Mesenchymal stem cell (in vitro differentiated cells and primary cell): ENCODE data around the gene ANKFY1.

Experiments used
- DNase-seq: peaks from one replicate; pipeline ENCODE4 v3.0.0-alpha.2; 2013
- H2AFZ ChIP-seq: one replicate; pipeline ENCODE4 v1.6.1; 2013; ENCODE audit warnings: low read depth, mild to moderate bottlenecking, control low read depth, inconsistent platforms, low read length, moderate library complexity
- H2AK5ac ChIP-seq: 2 replicates; pipeline ENCODE4 v1.6.1; 2013; ENCODE audit warnings: low read length, moderate library complexity, mild to moderate bottlenecking, inconsistent platforms; ENCODE audit not compliant: severe bottlenecking
- H2BK120ac ChIP-seq: one replicate; pipeline ENCODE4 v1.6.1; 2013; ENCODE audit warnings: low read depth, mild to moderate bottlenecking, inconsistent platforms, low read length, moderate library complexity
- H2BK12ac ChIP-seq, 2 experiments: one replicate each; pipeline ENCODE4 v1.6.1; 2013; ENCODE audit warnings: inconsistent platforms in 2 of 2, low read length in 2 of 2, mild to moderate bottlenecking in 2 of 2, moderate library complexity in 2 of 2, control low read depth in 1 of 2
- H2BK15ac ChIP-seq: one replicate; pipeline ENCODE4 v1.6.1; 2013; ENCODE audit warnings: mild to moderate bottlenecking, low read depth, inconsistent platforms; ENCODE audit not compliant: poor library complexity, severe bottlenecking
- H2BK5ac ChIP-seq: 2 replicates; pipeline ENCODE4 v1.6.1; 2013; ENCODE audit warnings: low read depth, mild to moderate bottlenecking, low read length, control low read depth, inconsistent platforms; ENCODE audit not compliant: poor library complexity, severe bottlenecking
- H3K14ac ChIP-seq, 2 experiments: one replicate each; pipeline ENCODE4 v1.6.1; 2013; ENCODE audit warnings: inconsistent platforms in 2 of 2, low read length in 2 of 2, control low read depth in 1 of 2, mild to moderate bottlenecking in 1 of 2, moderate library complexity in 1 of 2
- H3K18ac ChIP-seq, 2 experiments: one replicate each; pipeline ENCODE4 v1.6.1; 2013; ENCODE audit warnings: inconsistent platforms in 2 of 2, low read length in 2 of 2, control low read depth in 1 of 2, low read depth in 1 of 2, mild to moderate bottlenecking in 1 of 2
- H3K23ac ChIP-seq, 2 experiments: one replicate each; pipeline ENCODE4 v1.6.1; 2013; ENCODE audit warnings: inconsistent platforms in 2 of 2, low read length in 2 of 2, mild to moderate bottlenecking in 2 of 2, moderate library complexity in 2 of 2, control low read depth in 1 of 2
- H3K27ac ChIP-seq: 2 replicates; pipeline ENCODE4 v1.5.1; 2013; ENCODE audit warnings: mild to moderate bottlenecking, moderate library complexity, low read length, control low read depth, inconsistent platforms; ENCODE audit not compliant: poor library complexity, severe bottlenecking
- H3K27me3 ChIP-seq, 2 experiments: 2 replicates each; pipeline versions ENCODE4 v1.6.1 to v1.7.0; 2013; ENCODE audit warnings: low read length in 2 of 2, mild to moderate bottlenecking in 2 of 2, moderate library complexity in 2 of 2, control low read depth in 1 of 2, inconsistent platforms in 1 of 2; ENCODE audit not compliant: control insufficient read depth in 1 of 2, insufficient read depth in 1 of 2
- H3K36me3 ChIP-seq, 2 experiments: 2 replicates each; pipeline versions ENCODE4 v1.6.1 to v1.7.0; 2013; ENCODE audit warnings: low read length in 2 of 2, control low read depth in 1 of 2, inconsistent platforms in 1 of 2, low read depth in 1 of 2, mild to moderate bottlenecking in 1 of 2; ENCODE audit not compliant: insufficient read depth in 2 of 2, control insufficient read depth in 1 of 2
- H3K4ac ChIP-seq, 2 experiments: one replicate each; pipeline ENCODE4 v1.6.1; 2013; ENCODE audit warnings: inconsistent platforms in 2 of 2, low read length in 2 of 2, mild to moderate bottlenecking in 2 of 2, moderate library complexity in 2 of 2, control low read depth in 1 of 2, low read depth in 1 of 2
- H3K4me1 ChIP-seq: 2 replicates; pipeline ENCODE4 v1.6.1; 2013; ENCODE audit warnings: low read depth, low read length, control low read depth; ENCODE audit not compliant: control insufficient read depth, insufficient read depth
- H3K4me2 ChIP-seq: 2 replicates; pipeline ENCODE4 v1.6.1; 2013; ENCODE audit warnings: low read length, mild to moderate bottlenecking, inconsistent platforms; ENCODE audit not compliant: poor library complexity, severe bottlenecking
- H3K4me3 ChIP-seq, 2 experiments: 2 replicates each; pipeline versions ENCODE4 v1.5.1 to v1.7.0; 2013; ENCODE audit warnings: low read length in 2 of 2, mild to moderate bottlenecking in 2 of 2, control low read depth in 1 of 2, low read depth in 1 of 2; ENCODE audit not compliant: insufficient read depth in 1 of 2
- H3K79me1 ChIP-seq: replicated peaks from 2 replicates; pipeline ENCODE4 v1.6.1; 2013; ENCODE audit warnings: mild to moderate bottlenecking, control low read depth, low read length, inconsistent platforms; ENCODE audit not compliant: poor library complexity, severe bottlenecking
- H3K9ac ChIP-seq: 2 replicates; pipeline ENCODE4 v1.7.0; 2013; ENCODE audit warnings: mild to moderate bottlenecking, low read length, moderate library complexity
- H3K9me3 ChIP-seq: 2 replicates; pipeline ENCODE4 v1.7.0; 2013; ENCODE audit warnings: mild to moderate bottlenecking, low read length; ENCODE audit not compliant: control insufficient read depth
- H4K8ac ChIP-seq: one replicate; pipeline ENCODE4 v1.6.1; 2013; ENCODE audit warnings: inconsistent platforms, mild to moderate bottlenecking, low read length, moderate library complexity
- H4K91ac ChIP-seq: one replicate; pipeline ENCODE4 v1.6.1; 2013; ENCODE audit warnings: mild to moderate bottlenecking, low read length, inconsistent platforms
- WGBS: methylation state at CpG from one replicate; pipeline ENCODE4 v1.1.7; 2013; ENCODE audit warnings: mixed read lengths; 5-methylcytosine and 5-hydroxymethylcytosine counted together

ANKFY1 gene

DNA sequence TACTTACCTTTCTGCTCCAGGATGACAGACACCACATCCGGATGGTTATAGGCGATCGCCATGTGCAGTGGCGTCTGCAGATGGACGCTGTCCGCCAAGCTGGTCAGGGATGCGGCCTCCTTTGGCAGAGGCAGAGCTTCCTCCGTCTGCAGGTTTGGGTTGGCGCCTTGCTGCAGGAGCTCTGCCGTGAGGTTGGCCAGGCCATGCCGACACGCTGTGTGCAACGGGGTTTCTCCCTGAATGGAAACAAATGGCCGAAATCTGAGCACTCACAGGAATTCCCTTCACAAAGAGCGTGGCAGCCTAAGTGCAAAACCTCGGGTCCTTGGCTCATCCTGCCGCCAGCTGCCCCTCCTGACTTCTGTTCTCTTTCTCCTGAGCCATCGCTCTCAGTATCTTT lies 79.0 kb downstream of the ANKFY1 start:
- no peak overlapping the region for H4K8ac ChIP-seq
- H2BK15ac ChIP-seq = no peak overlapping the region
- no peak overlapping the region for H3K4me3 ChIP-seq
- H3K36me3 ChIP-seq = peaks cover 58 to 94% of the 10 kb centered on the region in 2 experiments
- H2AFZ ChIP-seq = no peak overlapping the region
- no peak overlapping the region for H2BK12ac ChIP-seq
- no peak overlapping the region for H3K9ac ChIP-seq
- no peak overlapping the region for H3K18ac ChIP-seq
- no peak overlapping the region for H2AK5ac ChIP-seq
- H3K79me1 ChIP-seq = peaks cover 13% of the 10 kb centered on the region
- no peak for DNase-seq
- H3K14ac ChIP-seq = no peak overlapping the region
- H3K23ac ChIP-seq = no peak overlapping the region
- H3K27me3 ChIP-seq = no peaks in the 10 kb centered on the region
- peaks cover 17% of the 10 kb centered on the region for H3K4me1 ChIP-seq
- no peak overlapping the region for H3K27ac ChIP-seq
- H4K91ac ChIP-seq = no peak overlapping the region
- no peaks in the 10 kb centered on the region for H3K9me3 ChIP-seq
- H3K4ac ChIP-seq = no peak overlapping the region
- H2BK5ac ChIP-seq = no peak overlapping the region
- 92% methylated on average over 18 of the region's 18 CpGs for WGBS
- H3K4me2 ChIP-seq = no peak overlapping the region
- H2BK120ac ChIP-seq = no peak overlapping the region

DNA sequence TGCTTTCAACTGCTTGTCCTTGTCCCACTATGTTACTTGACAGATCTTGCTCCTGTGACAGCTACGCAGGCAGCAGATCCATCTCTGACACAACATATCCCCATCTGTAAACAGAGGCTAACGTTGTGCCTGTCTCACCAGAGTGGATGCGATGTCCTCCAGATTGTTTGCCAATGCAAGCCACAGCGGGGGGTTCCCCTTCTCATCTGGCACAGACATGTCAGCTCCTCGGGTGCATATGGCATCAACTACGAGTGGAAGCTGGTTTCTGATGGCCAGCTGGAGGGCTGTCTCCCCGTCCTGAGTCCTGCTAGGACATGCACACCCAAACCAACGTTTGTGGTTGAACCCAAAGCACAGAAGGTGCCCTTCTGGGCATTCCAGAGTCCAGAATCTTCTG lies 81.7 kb downstream of the ANKFY1 start:
- Histone ChIP-seq H2AFZ (no peak overlapping the region), H3K4me1 (peaks cover 9% of the 10 kb centered on the region), H3K27me3 (no peaks in the 10 kb centered on the region), H3K23ac (no peak overlapping the region), H2BK120ac (no peak overlapping the region), H3K4ac (no peak overlapping the region), H3K36me3 (peaks cover 74 to 96% of the 10 kb centered on the region in 2 experiments), H3K4me2 (no peak overlapping the region), H2AK5ac (no peak overlapping the region), H4K91ac (no peak overlapping the region), H3K4me3 (no peak overlapping the region), H4K8ac (no peak overlapping the region), H2BK12ac (no peak overlapping the region), H3K18ac (no peak overlapping the region), H3K14ac (no peak overlapping the region), H3K9ac (no peak overlapping the region), H2BK5ac (no peak overlapping the region), H3K79me1 (peaks cover 17% of the 10 kb centered on the region), H3K27ac (no peak overlapping the region), H3K9me3 (no peaks in the 10 kb centered on the region), H2BK15ac (no peak overlapping the region)
- no peak for DNase-seq
- 90% methylated on average over 8 of the region's 8 CpGs for WGBS

DNA sequence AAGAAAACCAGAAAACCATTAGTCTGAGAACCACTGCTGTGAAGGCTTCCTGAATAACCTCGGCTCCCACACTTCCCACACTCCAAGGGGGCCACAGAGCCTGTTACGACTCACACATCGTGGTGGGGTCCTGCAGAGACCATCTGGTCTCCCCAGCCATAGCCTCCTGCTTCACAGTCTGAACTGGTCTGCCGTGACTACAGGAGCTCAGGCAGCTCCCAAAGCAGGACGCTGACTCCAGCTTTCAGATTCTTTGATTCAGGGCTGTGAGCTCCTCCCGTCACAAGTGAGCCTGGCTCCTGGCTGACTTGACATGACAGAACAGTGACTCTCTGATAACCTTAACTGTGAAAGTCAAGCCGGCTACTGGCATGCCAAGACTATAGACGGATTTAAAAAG lies 83.0 kb downstream of the ANKFY1 start:
- H3K4me1 ChIP-seq = peaks cover 13% of the 10 kb centered on the region
- H2BK12ac ChIP-seq = no peak overlapping the region
- 75% methylated on average over 8 of the region's 8 CpGs for WGBS
- peak overlapping the region; percentile 24 for H3K27ac ChIP-seq
- H3K79me1 ChIP-seq = peaks cover 19% of the 10 kb centered on the region
- H4K91ac ChIP-seq = no peak overlapping the region
- no peak for DNase-seq
- H2BK5ac ChIP-seq = no peak overlapping the region
- no peaks in the 10 kb centered on the region for H3K27me3 ChIP-seq
- no peaks in the 10 kb centered on the region for H3K9me3 ChIP-seq
- no peak overlapping the region for H3K4me2 ChIP-seq
- H3K36me3 ChIP-seq = peaks cover 78 to 96% of the 10 kb centered on the region in 2 experiments
- H2AFZ ChIP-seq = no peak overlapping the region
- H3K14ac ChIP-seq = no peak overlapping the region
- no peak overlapping the region for H2AK5ac ChIP-seq
- no peak overlapping the region for H2BK15ac ChIP-seq
- H3K4ac ChIP-seq = no peak overlapping the region
- no peak overlapping the region for H2BK120ac ChIP-seq
- H4K8ac ChIP-seq = no peak overlapping the region
- no peak overlapping the region for H3K23ac ChIP-seq
- H3K18ac ChIP-seq = no peak overlapping the region
- H3K9ac ChIP-seq = no peak overlapping the region
- H3K4me3 ChIP-seq = no peak overlapping the region

- peaks cover 13% of the 10 kb centered on the region for H3K4me1 ChIP-seq
- no peak overlapping the region for H4K91ac ChIP-seq
- H3K4me2 ChIP-seq = no peak overlapping the region
- H3K27me3 ChIP-seq = no peaks in the 10 kb centered on the region
- no peak overlapping the region for H3K14ac ChIP-seq
- H2BK15ac ChIP-seq = no peak overlapping the region
- H3K9me3 ChIP-seq = no peaks in the 10 kb centered on the region
- H3K4me3 ChIP-seq = no peak overlapping the region
- no peak overlapping the region for H3K18ac ChIP-seq
- WGBS = 77% methylated on average over 7 of the region's 7 CpGs
- no peak overlapping the region for H2BK12ac ChIP-seq
- H3K79me1 ChIP-seq = peaks cover 19% of the 10 kb centered on the region
- H2BK120ac ChIP-seq = no peak overlapping the region
- H3K9ac ChIP-seq = no peak overlapping the region
- H3K27ac ChIP-seq = no peak overlapping the region
- H2AK5ac ChIP-seq = no peak overlapping the region
- H3K4ac ChIP-seq = no peak overlapping the region
- H2BK5ac ChIP-seq = no peak overlapping the region
- no peak overlapping the region for H2AFZ ChIP-seq
- peaks cover 76 to 95% of the 10 kb centered on the region in 2 experiments for H3K36me3 ChIP-seq
- H3K23ac ChIP-seq = no peak overlapping the region
- no peak overlapping the region for H4K8ac ChIP-seq
- DNase-seq = no peak
Observed at GRCh38 chr17:4179071-4179470, 84.7 kb downstream of the ANKFY1 start.
